Mesenchymal stem cell (in vitro differentiated cells and primary cell): ENCODE measurements around the gene CCDC13.

Source experiments
- DNase-seq: peaks from one replicate; pipeline ENCODE4 v3.0.0-alpha.2; 2013
- H2AFZ ChIP-seq: one replicate; pipeline ENCODE4 v1.6.1; 2013; ENCODE audit warnings: low read depth, mild to moderate bottlenecking, control low read depth, inconsistent platforms, low read length, moderate library complexity
- H2AK5ac ChIP-seq: 2 replicates; pipeline ENCODE4 v1.6.1; 2013; ENCODE audit warnings: low read length, moderate library complexity, mild to moderate bottlenecking, inconsistent platforms; ENCODE audit not compliant: severe bottlenecking
- H2BK120ac ChIP-seq: one replicate; pipeline ENCODE4 v1.6.1; 2013; ENCODE audit warnings: low read depth, mild to moderate bottlenecking, inconsistent platforms, low read length, moderate library complexity
- H2BK12ac ChIP-seq, 2 experiments: one replicate each; pipeline ENCODE4 v1.6.1; 2013; ENCODE audit warnings: inconsistent platforms in 2 of 2, low read length in 2 of 2, mild to moderate bottlenecking in 2 of 2, moderate library complexity in 2 of 2, control low read depth in 1 of 2
- H2BK15ac ChIP-seq: one replicate; pipeline ENCODE4 v1.6.1; 2013; ENCODE audit warnings: mild to moderate bottlenecking, low read depth, inconsistent platforms; ENCODE audit not compliant: poor library complexity, severe bottlenecking
- H2BK5ac ChIP-seq: 2 replicates; pipeline ENCODE4 v1.6.1; 2013; ENCODE audit warnings: low read depth, mild to moderate bottlenecking, low read length, control low read depth, inconsistent platforms; ENCODE audit not compliant: poor library complexity, severe bottlenecking
- H3K14ac ChIP-seq, 2 experiments: one replicate each; pipeline ENCODE4 v1.6.1; 2013; ENCODE audit warnings: inconsistent platforms in 2 of 2, low read length in 2 of 2, control low read depth in 1 of 2, mild to moderate bottlenecking in 1 of 2, moderate library complexity in 1 of 2
- H3K18ac ChIP-seq, 2 experiments: one replicate each; pipeline ENCODE4 v1.6.1; 2013; ENCODE audit warnings: inconsistent platforms in 2 of 2, low read length in 2 of 2, control low read depth in 1 of 2, low read depth in 1 of 2, mild to moderate bottlenecking in 1 of 2
- H3K23ac ChIP-seq, 2 experiments: one replicate each; pipeline ENCODE4 v1.6.1; 2013; ENCODE audit warnings: inconsistent platforms in 2 of 2, low read length in 2 of 2, mild to moderate bottlenecking in 2 of 2, moderate library complexity in 2 of 2, control low read depth in 1 of 2
- H3K27ac ChIP-seq: 2 replicates; pipeline ENCODE4 v1.5.1; 2013; ENCODE audit warnings: mild to moderate bottlenecking, moderate library complexity, low read length, control low read depth, inconsistent platforms; ENCODE audit not compliant: poor library complexity, severe bottlenecking
- H3K27me3 ChIP-seq, 2 experiments: 2 replicates each; pipeline versions ENCODE4 v1.6.1 to v1.7.0; 2013; ENCODE audit warnings: low read length in 2 of 2, mild to moderate bottlenecking in 2 of 2, moderate library complexity in 2 of 2, control low read depth in 1 of 2, inconsistent platforms in 1 of 2; ENCODE audit not compliant: control insufficient read depth in 1 of 2, insufficient read depth in 1 of 2
- H3K36me3 ChIP-seq, 2 experiments: 2 replicates each; pipeline versions ENCODE4 v1.6.1 to v1.7.0; 2013; ENCODE audit warnings: low read length in 2 of 2, control low read depth in 1 of 2, inconsistent platforms in 1 of 2, low read depth in 1 of 2, mild to moderate bottlenecking in 1 of 2; ENCODE audit not compliant: insufficient read depth in 2 of 2, control insufficient read depth in 1 of 2
- H3K4ac ChIP-seq, 2 experiments: one replicate each; pipeline ENCODE4 v1.6.1; 2013; ENCODE audit warnings: inconsistent platforms in 2 of 2, low read length in 2 of 2, mild to moderate bottlenecking in 2 of 2, moderate library complexity in 2 of 2, control low read depth in 1 of 2, low read depth in 1 of 2
- H3K4me1 ChIP-seq: 2 replicates; pipeline ENCODE4 v1.6.1; 2013; ENCODE audit warnings: low read depth, low read length, control low read depth; ENCODE audit not compliant: control insufficient read depth, insufficient read depth
- H3K4me2 ChIP-seq: 2 replicates; pipeline ENCODE4 v1.6.1; 2013; ENCODE audit warnings: low read length, mild to moderate bottlenecking, inconsistent platforms; ENCODE audit not compliant: poor library complexity, severe bottlenecking
- H3K4me3 ChIP-seq, 2 experiments: 2 replicates each; pipeline versions ENCODE4 v1.5.1 to v1.7.0; 2013; ENCODE audit warnings: low read length in 2 of 2, mild to moderate bottlenecking in 2 of 2, control low read depth in 1 of 2, low read depth in 1 of 2; ENCODE audit not compliant: insufficient read depth in 1 of 2
- H3K79me1 ChIP-seq: replicated peaks from 2 replicates; pipeline ENCODE4 v1.6.1; 2013; ENCODE audit warnings: mild to moderate bottlenecking, control low read depth, low read length, inconsistent platforms; ENCODE audit not compliant: poor library complexity, severe bottlenecking
- H3K9ac ChIP-seq: 2 replicates; pipeline ENCODE4 v1.7.0; 2013; ENCODE audit warnings: mild to moderate bottlenecking, low read length, moderate library complexity
- H3K9me3 ChIP-seq: 2 replicates; pipeline ENCODE4 v1.7.0; 2013; ENCODE audit warnings: mild to moderate bottlenecking, low read length; ENCODE audit not compliant: control insufficient read depth
- H4K8ac ChIP-seq: one replicate; pipeline ENCODE4 v1.6.1; 2013; ENCODE audit warnings: inconsistent platforms, mild to moderate bottlenecking, low read length, moderate library complexity
- H4K91ac ChIP-seq: one replicate; pipeline ENCODE4 v1.6.1; 2013; ENCODE audit warnings: mild to moderate bottlenecking, low read length, inconsistent platforms
- WGBS: methylation state at CpG from one replicate; pipeline ENCODE4 v1.1.7; 2013; ENCODE audit warnings: mixed read lengths; 5-methylcytosine and 5-hydroxymethylcytosine counted together

Gene CCDC13

GRCh38 chr3:42733501-42734262, 39.4 kb downstream of the CCDC13 start:
- H3K27me3 ChIP-seq = peaks cover 17 to 31% of the 10 kb centered on the region in 2 experiments
- no peak overlapping the region for H2AK5ac ChIP-seq
- H2BK120ac ChIP-seq = no peak overlapping the region
- H3K4ac ChIP-seq = no peak overlapping the region
- H3K9me3 ChIP-seq = peaks cover 3% of the 10 kb centered on the region
- H3K4me2 ChIP-seq = no peak overlapping the region
- no peak overlapping the region for H2BK15ac ChIP-seq
- H2BK5ac ChIP-seq = no peak overlapping the region
- WGBS = 83% methylated on average over 9 of the region's 13 CpGs
- no peak overlapping the region for H4K8ac ChIP-seq
- no peaks in the 10 kb centered on the region for H3K4me1 ChIP-seq
- H4K91ac ChIP-seq = no peak overlapping the region
- H3K23ac ChIP-seq = no peak overlapping the region
- H2BK12ac ChIP-seq = no peak overlapping the region
- no peaks in the 10 kb centered on the region for H3K36me3 ChIP-seq
- no peak overlapping the region for H3K27ac ChIP-seq
- H3K18ac ChIP-seq = no peak overlapping the region
- no peak overlapping the region for H3K9ac ChIP-seq
- no peak overlapping the region for H2AFZ ChIP-seq
- no peak for DNase-seq
- no peak overlapping the region for H3K14ac ChIP-seq
- H3K79me1 ChIP-seq = no peaks in the 10 kb centered on the region
- H3K4me3 ChIP-seq = no peak overlapping the region

- Histone ChIP-seq H3K18ac (no peak overlapping the region), H3K9me3 (peaks cover 3% of the 10 kb centered on the region), H2BK15ac (no peak overlapping the region), H3K4me3 (no peak overlapping the region), H2AK5ac (no peak overlapping the region), H3K4me2 (no peak overlapping the region), H3K27me3 (peaks cover 17 to 35% of the 10 kb centered on the region in 2 experiments), H3K79me1 (no peaks in the 10 kb centered on the region), H3K9ac (no peak overlapping the region), H4K8ac (no peak overlapping the region), H4K91ac (no peak overlapping the region), H3K36me3 (no peaks in the 10 kb centered on the region), H2BK5ac (no peak overlapping the region), H3K14ac (no peak overlapping the region), H2BK12ac (no peak overlapping the region), H3K27ac (no peak overlapping the region), H3K4ac (no peak overlapping the region), H3K4me1 (no peaks in the 10 kb centered on the region), H3K23ac (no peak overlapping the region), H2BK120ac (no peak overlapping the region), H2AFZ (no peak overlapping the region)
- no peak for DNase-seq
- 82% methylated on average over 9 of the region's 9 CpGs for WGBS
Observed at GRCh38 chr3:42732829-42733459, 40.1 kb downstream of the CCDC13 start.

GRCh38 chr3:42732196-42732828, 40.7 kb downstream of the CCDC13 start:
- Histone ChIP-seq H3K4me2 (no peak overlapping the region), H4K91ac (no peak overlapping the region), H3K79me1 (no peaks in the 10 kb centered on the region), H3K23ac (no peak overlapping the region), H3K4me1 (no peaks in the 10 kb centered on the region), H2BK5ac (no peak overlapping the region), H3K14ac (no peak overlapping the region), H2BK12ac (no peak overlapping the region), H3K9me3 (peaks cover 3% of the 10 kb centered on the region), H3K4me3 (no peak overlapping the region), H3K27ac (no peak overlapping the region), H3K9ac (no peak overlapping the region), H3K4ac (no peak overlapping the region), H3K18ac (no peak overlapping the region), H2AFZ (no peak overlapping the region), H3K36me3 (no peaks in the 10 kb centered on the region), H3K27me3 (peaks cover 17 to 36% of the 10 kb centered on the region in 2 experiments), H2BK120ac (no peak overlapping the region), H4K8ac (no peak overlapping the region), H2AK5ac (no peak overlapping the region), H2BK15ac (no peak overlapping the region)
- WGBS = 78% methylated on average over 4 of the region's 4 CpGs
- no peak for DNase-seq

GRCh38 chr3:42731476-42732195, 41.4 kb downstream of the CCDC13 start:
- Histone ChIP-seq H3K4me1 (no peaks in the 10 kb centered on the region), H3K9me3 (peaks cover 3% of the 10 kb centered on the region), H2AFZ (no peak overlapping the region), H4K91ac (no peak overlapping the region), H3K18ac (no peak overlapping the region), H4K8ac (no peak overlapping the region), H3K4me2 (no peak overlapping the region), H2BK12ac (no peak overlapping the region), H3K36me3 (no peaks in the 10 kb centered on the region), H2BK15ac (no peak overlapping the region), H3K27me3 (peaks cover 17 to 36% of the 10 kb centered on the region in 2 experiments), H2BK5ac (no peak overlapping the region), H3K4me3 (no peak overlapping the region), H3K79me1 (no peaks in the 10 kb centered on the region), H2AK5ac (no peak overlapping the region), H3K27ac (no peak overlapping the region), H3K4ac (no peak overlapping the region), H3K23ac (no peak overlapping the region), H3K14ac (no peak overlapping the region), H2BK120ac (no peak overlapping the region), H3K9ac (no peak overlapping the region)
- 66% methylated on average over 6 of the region's 6 CpGs for WGBS
- DNase-seq = no peak
